Subcutaneous adipose tissue (tissue), 4 donors: ENCODE results near the gene KLHL20. TPM values are rescaled to one million over a fixed set of nuclear protein-coding genes. Genes with fewer than 3 reads are reported as not detected.

Experiments used
- small RNA-seq: library from RNA; depleted of rRNA; stranded (forward); fragments of <200 nt; gene quantifications from one replicate; pipeline ENCODE3, GENCODE V24; 2016
- total RNA-seq, 4 donors: library from RNA; depleted of rRNA; stranded (reverse); fragments of >200 nt; gene quantifications; one replicate each; pipeline ENCODE4 v1.1.0, GENCODE V29; 2016

Gene KLHL20
- total RNA-seq, 4 donors from 2014 or later, result 27.7 to 45.2 (median 44.4) TPM

Small RNA genes within 50 kb of the gene (small RNA-seq; reads per million reads assigned to genes)
- gene BX248409.1 (not detected), gene RF00019 (0.49 reads per million)

Other genes starting within 250 kb of the KLHL20 start
- 1,000 to 10,000 TPM in 1 of 4 donors, 100 to 1,000 TPM in 3; 416 to 1,193 (median 608) TPM for gene PRDX6, start 237.6 kb upstream of the KLHL20 start, total RNA-seq
- gene SLC9C2, start 111.9 kb upstream of the KLHL20 start, total RNA-seq, result under 1 TPM in 1 of 4 donors, not detected in 3; 0.34 TPM
- gene TEX50, start 79.6 kb upstream of the KLHL20 start, total RNA-seq, result not detected
- under 1 TPM in 1 of 4 donors, not detected in 3; 0.34 TPM for gene ANKRD45, start 45.1 kb upstream of the KLHL20 start, total RNA-seq
- 10 to 100 TPM; 13.3 to 21.4 (median 15.6) TPM for gene DARS2, start 109.7 kb downstream of the KLHL20 start, total RNA-seq
- 1 to 10 TPM; 4.9 to 8.5 (median 6.2) TPM for gene CENPL, start 109.9 kb downstream of the KLHL20 start, total RNA-seq
- 100 to 1,000 TPM; 330 to 419 (median 355) TPM for gene GAS5, start 153.0 kb downstream of the KLHL20 start, total RNA-seq
- 10 to 100 TPM; 15.8 to 17.6 (median 17.2) TPM for gene ZBTB37, start 153.4 kb downstream of the KLHL20 start, total RNA-seq
- gene SERPINC1, start 202.3 kb downstream of the KLHL20 start, total RNA-seq, result under 1 TPM in 1 of 4 donors, not detected in 3; 0.51 TPM